ENCODE results near the gene SLC5A12.
A peak's percentile ranks its signal among the peaks of the same experiment; 100 is the strongest.
"Not testable (repeated sequence)": the region's sequence is repeated elsewhere in the genome, so short reads cannot be mapped to it uniquely, and the experiment has no call there.

Gene SLC5A12

DNA sequence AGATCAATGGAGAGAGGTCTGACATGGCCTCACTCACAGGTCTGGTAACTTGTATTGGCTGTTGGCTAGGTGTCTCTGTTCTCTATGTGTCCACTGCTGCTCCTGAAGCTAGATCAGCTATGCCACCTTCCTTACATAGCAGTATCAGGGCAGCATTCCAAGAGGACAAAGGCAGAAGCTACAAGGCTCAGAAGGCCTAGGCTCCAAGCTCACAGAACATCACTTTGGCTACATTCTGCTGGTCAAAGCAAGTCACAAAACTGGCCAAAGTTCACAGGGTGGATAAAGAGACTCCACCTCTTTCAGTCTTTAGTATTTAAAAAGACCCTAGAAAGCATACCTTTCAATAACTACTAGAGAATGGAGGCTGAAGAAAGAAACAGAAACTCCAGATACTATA lies 4.1 kb downstream of the SLC5A12 start:
- no peak for DNase-seq

DNA sequence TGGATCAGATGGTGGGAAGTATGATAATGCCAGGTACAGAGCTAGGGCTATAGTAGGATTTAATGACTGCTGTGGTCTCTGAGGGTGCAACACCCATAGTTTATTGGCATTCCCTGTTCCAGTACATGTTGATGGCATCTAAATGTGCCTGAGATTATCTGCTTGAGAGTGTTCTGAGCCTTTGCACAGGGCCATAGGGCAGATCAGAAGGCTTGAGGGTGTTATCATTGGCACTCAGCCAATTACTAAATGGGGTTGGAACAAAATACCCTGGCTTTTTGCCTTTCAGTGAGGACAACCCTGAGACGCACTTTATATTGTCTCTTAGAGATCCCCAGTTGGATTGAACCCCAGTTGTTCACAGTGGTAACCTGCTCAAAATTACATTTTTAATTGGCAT lies 6.7 kb downstream of the SLC5A12 start:
- DNase-seq, result no peak

DNA sequence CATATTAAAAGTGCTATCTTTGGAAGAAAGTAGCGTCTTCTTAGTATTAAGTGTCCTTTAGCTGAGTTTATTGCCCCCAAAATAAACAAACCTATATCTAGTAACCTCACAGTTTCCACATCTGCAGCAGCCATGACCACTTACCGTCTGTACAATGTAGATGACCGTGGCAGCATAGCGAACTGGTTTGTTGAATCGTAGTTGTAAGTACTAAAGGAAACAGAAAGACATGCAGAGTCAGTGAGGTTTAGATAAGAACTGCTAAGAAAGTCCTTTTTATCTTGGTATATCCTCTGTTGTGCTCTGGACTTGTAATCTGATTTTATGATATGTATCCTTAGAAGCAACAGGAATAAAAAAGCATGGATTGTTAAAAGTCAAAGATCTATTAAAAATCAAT lies 9.4 kb downstream of the SLC5A12 start:
- DNase-seq, result no peak

DNA sequence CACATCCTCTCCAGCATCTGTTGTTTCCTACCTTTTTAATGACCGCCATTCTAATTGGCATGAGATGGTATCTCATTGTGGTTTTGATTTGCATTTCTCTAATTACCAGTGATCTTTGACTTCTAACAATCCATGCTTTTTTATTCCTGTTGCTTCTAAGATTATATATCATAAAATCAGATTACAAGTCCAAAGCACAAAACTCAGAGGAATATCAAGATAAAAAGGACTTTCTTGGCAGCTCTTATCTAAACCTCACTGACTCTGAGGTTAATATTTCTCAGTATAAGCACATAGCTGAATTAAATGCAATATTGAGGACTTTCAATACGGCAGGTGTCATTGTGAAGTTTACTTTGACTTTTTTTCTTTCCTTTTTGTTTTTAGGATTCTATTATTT lies 11.4 kb downstream of the SLC5A12 start:
- DNase-seq, result no peak

DNA sequence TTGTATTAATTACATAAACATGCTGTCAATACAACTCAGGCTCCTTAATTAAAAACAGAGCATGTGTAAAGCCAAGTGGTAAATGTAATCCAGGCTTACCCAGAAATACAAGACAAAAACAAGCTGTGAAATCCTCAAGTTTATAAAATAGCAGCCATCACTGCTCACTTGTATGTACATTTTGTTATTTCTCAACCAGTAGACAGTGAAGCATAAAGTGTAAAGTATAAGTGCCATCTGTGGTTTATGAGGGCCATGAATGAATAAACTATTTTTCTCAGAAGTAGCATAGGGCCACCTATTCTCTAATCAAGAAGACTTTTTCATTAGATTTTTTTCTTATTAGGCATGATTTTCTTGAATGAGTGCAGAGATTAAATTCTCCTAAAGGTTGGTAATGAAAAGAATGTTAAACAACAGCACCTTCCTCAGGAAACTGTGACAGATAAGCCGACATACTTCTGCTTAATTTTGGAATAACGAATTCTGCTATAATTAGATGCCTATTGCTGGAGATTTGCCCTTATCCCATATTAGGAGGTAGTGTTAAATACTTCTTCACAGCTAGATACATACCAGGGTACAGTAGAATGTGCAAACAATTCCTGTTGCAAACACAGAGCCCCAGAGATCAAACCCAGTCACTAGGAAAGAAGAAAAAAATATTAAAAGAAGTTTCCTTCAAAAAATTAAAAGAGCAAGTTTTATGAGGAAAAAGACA lies 13.0 kb downstream of the SLC5A12 start:
- no peak for DNase-seq

DNA sequence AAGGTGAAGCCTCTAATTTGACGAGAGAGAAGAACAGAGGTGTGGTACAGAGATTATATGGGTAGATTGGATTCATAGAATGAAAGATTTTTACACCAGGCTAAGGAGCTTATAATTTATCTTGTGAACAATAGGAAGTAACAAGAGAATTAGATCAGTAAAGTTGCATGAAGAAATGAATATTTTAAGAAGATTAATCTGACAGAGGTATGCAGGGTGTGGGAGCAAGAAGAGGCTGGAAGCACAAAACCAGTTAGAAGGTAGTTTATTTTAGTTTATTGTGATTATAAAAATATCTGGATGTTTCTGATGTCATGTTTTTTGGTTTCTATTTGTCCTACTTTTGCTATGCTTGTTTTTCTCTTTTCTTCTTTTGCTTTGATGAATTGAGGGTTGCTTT lies 15.7 kb downstream of the SLC5A12 start:
- DNase-seq, result no peak

DNA sequence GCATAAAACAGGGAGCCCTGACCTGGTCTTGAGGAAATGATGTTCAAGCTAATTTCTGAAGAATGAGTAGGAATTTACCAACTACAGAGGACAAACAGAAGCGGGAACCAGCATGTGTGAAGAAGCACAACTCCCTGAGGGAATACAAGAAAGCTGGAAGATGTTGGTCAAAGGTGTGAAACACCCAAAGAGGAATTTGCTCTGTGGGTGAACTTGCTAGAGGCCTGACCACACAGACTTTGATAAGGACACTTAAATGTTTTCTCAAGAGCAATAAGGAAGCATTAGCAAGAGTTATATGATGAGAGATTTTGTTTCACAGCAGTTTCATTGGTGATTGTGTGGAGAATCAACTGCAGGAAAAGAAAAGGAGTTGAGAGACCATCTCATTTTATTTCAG lies 17.6 kb downstream of the SLC5A12 start:
- no peak for DNase-seq

DNA sequence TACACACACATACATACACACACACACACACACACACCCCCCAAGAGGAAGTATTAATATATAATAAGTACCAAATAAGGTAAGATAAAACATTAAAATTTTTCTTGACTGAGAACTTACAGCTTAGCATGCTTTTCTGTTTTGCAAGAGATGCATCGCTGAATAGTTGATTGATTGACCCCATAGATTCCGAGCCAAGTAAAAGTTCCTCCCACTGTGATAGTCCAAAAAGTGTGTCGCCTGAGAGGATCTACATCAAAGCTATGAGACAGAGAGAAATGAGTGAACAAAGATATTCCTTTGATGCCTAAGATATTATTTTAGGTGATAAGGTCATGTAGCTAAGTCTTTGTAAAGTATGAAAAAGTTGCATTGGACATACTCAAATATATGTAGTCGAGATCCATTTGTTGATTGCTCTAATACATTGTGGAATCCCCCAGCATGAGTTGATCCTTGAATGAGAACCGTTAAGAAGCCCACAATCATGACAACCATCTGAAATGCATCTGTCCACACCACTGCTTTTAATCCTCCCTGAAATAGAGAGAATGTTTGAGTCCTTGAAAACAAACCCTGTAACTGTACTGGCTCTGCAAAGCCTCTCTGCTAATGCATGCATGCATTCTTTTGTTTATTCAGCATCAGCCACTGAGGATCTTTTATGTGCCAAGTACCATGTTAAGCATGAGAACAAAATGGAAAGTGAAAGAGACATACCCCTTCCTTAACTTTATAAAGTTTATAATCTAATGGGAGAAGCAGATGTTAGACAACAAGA lies 18.3 kb downstream of the SLC5A12 start:
- DNase-seq, result no peak

DNA sequence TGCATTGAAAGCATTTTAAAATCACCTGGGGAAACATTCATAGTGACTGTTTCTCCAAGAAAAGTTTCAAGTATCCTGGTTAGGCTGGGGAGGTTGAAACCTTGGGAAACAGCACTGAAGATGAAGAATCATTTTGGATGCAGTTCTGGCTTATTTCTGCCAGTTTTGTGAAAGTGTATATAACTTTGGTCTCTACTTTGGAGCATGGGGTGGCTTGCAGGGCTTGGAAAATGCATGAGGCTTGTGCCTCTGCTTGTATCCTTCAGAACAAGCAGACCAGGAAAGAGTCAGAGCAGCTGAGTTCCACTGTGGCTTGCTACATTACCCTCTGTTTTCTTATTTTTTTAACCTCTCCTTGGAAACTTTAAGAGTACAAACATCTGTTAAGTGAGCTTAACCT lies 19.5 kb downstream of the SLC5A12 start:
- DNase-seq, result no peak

DNA sequence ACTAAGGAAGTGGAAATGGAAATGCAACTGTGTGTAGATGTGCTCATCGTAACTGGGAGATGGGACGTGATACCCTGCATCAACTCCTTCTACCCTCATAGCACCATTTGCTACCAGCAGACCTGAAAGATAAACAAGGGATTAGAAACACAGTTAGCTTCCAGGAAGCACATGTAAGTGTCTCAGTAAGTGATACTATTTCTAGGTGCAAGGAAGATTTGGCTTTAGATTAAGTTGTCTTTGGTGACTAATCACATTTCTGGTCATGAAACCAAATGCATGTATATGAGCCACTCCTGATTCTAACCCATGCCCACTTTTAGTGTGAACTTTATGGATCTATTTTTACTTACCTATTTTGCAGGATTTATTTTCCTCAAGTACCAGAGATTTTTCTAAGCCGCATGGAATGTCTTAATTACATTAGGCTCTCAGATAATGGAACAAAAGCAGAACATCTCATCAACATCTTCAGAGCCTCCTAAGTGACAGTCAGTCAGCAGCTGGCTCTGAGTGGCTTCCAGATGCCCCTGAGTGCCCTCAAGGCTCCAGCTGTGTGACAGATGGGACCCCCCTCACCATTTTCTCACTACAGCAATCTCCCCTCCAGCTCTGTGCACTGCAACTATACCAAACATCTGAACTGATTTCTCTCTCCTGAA lies 21.2 kb downstream of the SLC5A12 start:
- DNase-seq, result no peak

DNA sequence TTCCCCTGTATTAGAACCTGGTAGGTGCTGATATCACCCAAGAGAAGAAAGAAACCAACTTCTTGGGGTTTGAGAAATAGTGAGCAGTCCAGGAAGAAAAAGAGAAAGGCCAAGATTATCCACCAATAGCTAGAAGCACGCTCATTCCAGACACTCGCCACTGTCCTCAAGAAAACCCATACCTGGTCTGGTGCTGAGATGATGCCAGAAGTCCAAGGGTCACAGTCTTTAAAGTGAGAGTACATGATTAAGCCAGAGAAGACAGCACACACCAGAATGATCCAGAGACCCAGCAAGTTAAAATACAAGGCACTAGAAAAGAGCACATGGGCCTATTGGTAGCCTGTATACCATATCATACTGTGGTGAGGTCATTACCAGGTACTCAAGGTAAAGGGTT lies 23.6 kb downstream of the SLC5A12 start:
- DNase-seq, result no peak

DNA sequence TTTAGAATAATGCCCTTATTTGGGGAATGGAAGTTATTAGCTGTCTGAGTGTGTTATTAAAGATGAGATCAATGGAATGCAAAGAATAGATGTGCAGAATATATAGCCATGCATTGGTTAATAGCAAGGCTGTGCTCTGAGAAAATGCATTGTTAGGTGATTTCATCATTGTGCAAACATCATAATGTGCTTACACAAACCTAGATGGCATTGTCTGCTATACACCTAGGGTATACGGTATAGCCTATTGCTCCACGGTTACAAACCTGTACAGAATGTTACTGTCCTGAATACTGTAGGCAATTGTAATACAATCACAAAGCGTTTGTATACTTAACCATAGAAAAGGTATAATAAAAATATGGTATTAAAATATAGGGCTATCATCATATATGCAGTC lies 25.5 kb downstream of the SLC5A12 start:
- no peak for DNase-seq

DNA sequence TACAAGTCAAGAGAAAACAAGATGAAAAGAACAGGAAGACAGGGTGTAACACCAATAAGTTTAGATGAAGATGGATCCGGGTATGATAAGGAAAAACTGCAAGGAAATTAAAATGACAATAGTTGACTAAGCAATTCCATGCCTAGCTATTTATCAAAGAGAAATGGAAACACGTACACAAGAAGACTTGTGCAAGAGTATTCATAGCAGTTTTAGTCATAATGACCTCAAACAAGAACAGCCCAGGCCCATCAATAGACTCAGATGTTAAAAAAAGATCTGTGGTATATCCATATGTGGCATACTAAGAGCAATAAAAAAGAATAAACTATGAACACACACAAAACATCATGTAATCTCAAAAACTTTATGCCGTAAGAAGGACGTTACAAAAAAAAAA lies 33.2 kb downstream of the SLC5A12 start:
- DNase-seq, result no peak

DNA sequence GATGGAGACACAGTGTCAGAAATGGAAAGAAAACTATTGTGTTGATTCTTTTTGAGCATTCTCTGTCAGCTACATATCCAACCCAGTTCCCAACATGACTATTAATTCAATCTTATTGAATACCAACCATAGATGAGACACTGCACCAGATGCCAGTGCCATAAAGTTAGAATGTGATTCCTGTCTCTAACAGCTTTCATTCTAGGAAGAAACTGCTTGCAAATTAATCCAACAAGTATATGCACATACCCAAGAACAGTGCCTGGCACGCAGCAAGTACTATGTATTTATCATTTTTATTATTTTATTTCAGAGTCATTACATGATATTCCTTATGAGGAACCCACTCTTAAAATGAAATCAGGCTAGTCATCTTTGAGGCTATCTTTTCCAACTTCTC lies 34.5 kb downstream of the SLC5A12 start:
- DNase-seq, result no peak

DNA sequence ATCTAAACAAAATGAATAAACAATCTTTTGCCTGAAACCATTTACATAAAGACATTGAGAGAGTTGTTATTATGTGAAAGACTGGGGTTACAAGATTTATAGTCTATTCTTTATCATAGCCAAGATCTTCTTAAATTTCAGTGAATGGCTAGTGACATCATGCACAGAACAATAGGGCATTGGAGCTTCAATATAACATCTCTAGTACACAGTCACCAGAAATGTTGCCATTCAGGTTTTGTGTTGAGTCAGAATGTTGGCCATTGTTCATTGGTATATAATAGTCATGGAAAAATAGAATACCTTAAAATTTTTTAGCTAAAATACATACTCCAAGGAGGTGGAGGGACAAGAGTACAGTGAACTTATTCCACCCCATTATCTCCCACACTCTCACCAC lies 44.3 kb downstream of the SLC5A12 start:
- DNase-seq, result no peak

DNA sequence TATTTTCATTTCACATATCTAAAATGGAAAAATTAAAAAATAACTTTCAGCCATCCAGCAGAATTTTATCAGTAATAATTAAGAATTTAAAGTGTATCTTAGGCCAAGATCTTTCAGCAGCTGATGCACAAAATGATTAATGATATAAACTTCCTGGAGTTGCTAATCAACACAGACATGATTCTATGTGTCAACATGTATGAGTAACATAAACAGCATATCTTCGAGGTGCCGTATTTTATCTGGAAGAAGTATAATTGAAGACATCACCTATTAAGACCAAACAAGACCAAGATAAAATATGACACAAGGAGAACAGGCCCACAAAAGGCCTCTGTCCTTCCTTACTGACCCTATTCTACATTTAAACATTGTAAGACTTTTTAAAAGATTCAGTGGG lies 45.2 kb downstream of the SLC5A12 start:
- no peak for DNase-seq

DNA sequence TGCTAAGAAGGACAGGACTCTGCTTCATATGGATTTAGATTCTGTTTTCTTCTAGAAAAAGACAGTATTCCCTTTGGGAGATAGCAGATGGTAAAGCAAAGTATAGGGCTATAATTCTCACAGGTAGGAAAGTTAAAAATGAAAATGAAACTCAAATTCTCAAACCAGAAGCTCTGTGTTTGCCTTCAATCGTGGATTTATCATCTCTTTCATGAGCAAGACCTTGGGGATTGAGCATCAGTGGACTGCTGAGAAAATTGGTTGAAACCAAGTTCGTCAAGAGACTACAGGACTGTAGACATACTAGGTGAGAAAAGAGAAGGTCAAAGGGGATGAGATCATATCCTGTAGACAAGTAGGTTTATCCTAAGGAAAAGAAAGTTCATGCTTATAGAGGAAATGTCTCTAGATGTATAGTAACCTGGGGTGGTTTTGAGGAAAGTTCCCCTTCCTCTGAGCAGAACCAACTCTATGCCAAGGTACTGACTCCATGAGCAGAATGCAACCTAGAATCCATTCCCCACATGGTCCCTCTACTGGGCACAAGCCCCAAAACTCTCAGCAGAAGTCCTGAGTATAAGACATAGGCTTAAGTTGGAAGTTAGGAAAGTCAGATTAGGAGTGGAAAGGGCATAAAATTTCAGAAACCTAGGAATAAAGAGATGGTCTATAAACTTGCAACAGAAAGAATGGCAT lies 46.5 kb downstream of the SLC5A12 start:
- DNase-seq, result no peak

DNA sequence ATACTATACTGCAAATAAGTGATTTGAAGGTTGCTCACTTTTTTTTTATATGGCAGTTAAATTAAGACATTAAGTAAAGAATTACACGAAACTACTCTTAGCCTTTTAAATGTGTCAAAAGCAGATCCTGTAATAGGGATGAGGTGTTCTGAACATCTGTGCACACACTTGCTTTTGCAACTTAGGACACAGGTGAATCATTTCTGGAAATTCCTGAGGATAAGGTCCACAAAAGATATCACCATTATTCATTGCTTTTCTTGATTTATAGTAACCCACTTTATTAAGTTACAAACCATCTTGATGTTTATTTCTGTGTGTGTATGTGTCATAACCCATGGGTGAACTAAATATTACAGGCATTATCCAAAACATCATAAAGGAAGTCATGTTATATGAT lies 55.9 kb downstream of the SLC5A12 start:
- DNase-seq, result no peak

DNA sequence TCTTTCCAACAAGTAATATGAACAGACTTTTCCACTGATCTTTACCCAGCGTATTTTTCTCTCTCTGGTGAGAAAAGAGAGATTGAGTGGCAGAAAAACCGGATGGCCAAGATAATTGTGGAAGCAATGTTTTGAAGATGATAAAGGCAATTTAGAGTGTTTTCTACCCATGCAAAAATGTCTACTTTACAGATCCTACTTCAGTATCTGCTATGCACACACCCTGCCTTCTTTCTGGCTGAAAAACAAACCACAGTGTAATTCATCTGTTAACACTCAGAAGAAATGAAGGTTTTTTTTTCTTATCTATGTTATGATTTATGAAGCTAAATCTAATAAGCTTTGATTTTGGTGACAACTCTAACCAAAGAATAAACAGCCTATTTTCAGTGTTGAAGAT lies 56.8 kb downstream of the SLC5A12 start:
- DNase-seq, result no peak

DNA sequence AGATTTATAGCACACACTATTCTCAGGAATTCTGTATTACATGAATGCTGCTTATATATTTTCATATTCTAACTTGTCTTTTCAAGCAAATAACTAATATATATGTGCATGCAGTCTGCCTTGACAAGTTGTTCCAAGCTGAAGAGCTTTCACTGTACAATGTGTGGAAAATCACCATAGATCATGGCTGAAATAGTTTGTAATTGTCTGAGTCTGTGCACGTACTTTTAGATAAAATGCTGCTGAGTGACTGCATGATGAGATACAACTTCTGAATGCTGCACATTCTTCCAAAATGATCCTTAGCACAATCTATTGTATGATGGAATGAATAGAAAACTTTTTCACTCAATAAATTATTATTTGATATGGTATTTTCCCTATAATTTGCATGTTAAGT lies 58.9 kb downstream of the SLC5A12 start:
- no peak for DNase-seq

DNA sequence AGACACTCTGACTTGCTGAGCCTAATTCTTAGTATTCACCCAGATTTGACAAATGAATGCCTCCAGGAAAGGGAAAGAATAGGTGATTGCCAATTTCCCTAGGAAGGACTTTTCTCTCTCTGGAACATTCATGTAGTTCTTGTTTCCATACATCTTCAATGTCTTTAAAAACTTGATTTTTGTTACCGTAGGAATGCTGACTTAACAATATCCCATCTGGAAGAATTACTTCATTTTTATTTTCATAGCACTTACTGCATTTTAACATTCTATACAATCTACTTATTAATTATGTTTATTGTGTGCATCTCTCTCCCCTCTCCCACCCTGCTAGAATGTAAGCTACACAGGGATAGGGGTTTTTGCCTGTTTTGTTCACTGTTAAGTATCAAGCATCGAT lies 66.6 kb downstream of the SLC5A12 start:
- no peak for DNase-seq

DNA sequence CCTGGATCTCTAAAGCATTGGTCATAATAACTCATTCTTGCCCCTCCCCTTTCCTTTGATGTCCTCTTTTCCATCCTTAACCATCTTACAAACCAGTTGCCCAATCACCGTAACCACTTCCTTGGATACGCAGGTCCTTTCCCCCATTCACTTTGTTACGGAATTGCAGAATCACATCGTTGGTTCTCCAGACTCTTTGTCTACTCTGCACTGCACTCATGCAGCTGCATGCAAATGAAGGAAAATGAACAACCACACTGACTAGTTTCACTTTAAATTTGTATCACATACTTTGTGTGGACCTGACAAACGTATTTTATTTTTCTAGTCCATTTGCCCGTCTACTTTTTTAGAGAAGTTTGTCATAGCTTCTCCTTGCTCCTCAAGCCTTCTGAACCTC lies 69.9 kb downstream of the SLC5A12 start:
- DNase-seq, result no peak

DNA sequence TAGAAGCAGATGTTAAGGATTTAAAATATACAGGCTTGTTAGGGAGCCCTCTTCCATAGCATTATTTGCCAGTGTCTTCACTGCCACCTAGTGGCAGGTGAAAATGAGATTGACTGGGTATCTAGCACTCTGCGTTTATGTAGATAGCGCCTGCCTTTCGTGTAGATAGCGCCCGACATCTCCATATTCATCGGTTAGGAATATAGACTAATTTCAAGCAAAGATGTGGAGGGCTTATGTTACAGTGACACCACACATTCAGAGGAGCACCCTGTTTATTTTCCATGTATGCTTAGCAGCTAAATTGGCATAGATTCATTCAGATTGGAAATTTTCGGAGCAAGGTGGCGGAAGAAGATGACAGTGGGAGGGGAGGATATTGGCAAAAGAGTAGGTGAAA lies 72.0 kb downstream of the SLC5A12 start:
- peak; percentile 36 for DNase-seq

DNA sequence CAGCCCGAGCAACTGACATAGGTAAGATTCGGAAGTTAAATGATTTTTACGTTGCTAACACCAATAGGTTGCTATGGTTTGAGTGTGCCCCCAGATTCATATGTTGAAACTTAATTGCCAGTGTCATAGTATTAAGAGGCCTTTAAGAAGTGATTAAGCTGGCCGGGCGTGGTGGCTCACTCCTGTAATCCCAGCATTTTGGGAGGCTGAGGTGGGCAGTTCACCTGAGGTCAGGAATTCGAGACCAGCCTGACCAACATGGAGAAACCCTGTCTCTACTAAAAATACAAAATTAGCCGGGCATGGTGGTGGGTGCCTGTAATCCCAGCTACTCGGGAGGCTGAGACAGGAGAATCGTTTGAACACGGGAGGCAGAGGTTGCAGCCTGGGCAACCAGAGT lies 78.5 kb downstream of the SLC5A12 start:
- DNase-seq, result not testable (repeated sequence)

Data from NCI-H1436 (cell line).